ENCODE data around the gene ZSWIM1. TPM values are rescaled to one million over a fixed set of nuclear protein-coding genes. Genes with fewer than 3 reads are reported as not detected.

Gene ZSWIM1
- total RNA-seq = 10 to 100 TPM; 10.6 to 11.1 TPM

DNA sequence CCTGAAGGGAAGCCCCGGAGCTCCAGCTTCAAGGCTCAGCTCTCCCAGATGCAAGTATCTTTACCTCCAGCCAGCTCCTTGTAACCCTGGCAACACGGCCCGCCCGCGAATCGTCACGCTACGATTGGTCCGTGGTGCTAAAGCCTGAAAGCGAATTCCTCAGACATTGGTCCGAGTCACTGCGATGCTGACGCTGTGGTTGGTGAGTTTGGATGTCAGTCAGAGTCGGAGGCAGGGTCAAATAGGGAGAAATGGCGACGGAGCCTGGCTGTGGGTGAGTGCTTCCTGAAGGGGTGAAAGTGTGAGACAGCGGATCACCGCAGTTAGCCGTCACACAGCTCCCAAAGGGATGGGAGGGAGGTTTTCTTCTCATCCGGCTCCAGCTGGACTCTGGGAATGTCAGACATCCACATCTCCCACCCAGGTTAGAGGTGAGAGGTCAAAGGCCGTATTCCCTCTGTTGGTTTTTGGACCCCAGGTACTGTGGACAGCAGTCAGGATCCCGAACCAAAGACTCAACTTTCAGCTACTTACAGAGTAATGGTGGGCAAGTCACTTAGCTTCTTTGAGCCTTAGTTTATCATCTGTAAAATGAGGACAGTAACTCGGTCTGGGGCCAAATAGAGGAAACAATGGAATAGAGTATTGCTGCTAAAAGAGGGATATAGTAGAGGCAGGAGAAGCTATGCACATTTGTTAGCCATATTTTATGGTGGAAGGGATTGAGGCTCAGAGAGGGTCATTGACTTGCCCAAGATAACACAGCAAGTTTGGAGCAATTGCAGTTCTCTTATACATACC lies at the start of gene ZSWIM1:
Gene ZSWIM1 (plus strand): TSS at position 240 of the 801 bp plus-strand sequence. CDS start 1,366 bp downstream, outside the sequence.
- Mint-ChIP-seq H3K36me3 (peaks cover 21% of the 10 kb centered on the region), H3K27me3 (no peaks in the 10 kb centered on the region), H3K4me1 (peaks cover 40% of the 10 kb centered on the region), H3K9me3 (no peaks in the 10 kb centered on the region), H3K4me3 (peak within 1 kb of the TSS; percentile 94), H3K27ac (peak within 1 kb of the TSS; percentile 94)
- peak; percentile 97 for DNase-seq

DNA sequence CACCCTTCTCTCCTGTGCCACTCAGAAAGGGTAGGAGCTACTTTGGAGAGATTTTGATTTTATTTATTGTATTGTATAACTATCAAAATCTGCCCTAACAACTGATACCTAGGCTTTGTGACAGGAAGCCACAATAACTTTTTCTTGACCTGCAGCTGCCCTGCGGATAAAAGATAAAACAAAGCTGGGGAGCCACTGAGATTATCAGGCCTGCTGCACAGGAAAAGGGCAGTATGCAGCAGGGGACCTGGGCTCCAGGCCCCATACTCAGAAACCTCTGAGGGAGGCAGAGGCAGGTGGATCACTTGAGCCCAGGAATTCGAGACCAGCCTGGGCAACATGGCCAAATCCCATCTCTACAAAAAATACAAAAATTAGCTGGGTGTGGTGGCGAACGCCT lies 48.4 kb upstream of the ZSWIM1 start:
- Mint-ChIP-seq H3K9me3 (no peaks in the 10 kb centered on the region), H3K4me1 (peaks cover 8% of the 10 kb centered on the region), H3K36me3 (no peaks in the 10 kb centered on the region), H3K27ac (no peak overlapping the region), H3K4me3 (peak overlapping the region; percentile 75), H3K27me3 (peaks cover 3% of the 10 kb centered on the region)
- no peak for DNase-seq

DNA sequence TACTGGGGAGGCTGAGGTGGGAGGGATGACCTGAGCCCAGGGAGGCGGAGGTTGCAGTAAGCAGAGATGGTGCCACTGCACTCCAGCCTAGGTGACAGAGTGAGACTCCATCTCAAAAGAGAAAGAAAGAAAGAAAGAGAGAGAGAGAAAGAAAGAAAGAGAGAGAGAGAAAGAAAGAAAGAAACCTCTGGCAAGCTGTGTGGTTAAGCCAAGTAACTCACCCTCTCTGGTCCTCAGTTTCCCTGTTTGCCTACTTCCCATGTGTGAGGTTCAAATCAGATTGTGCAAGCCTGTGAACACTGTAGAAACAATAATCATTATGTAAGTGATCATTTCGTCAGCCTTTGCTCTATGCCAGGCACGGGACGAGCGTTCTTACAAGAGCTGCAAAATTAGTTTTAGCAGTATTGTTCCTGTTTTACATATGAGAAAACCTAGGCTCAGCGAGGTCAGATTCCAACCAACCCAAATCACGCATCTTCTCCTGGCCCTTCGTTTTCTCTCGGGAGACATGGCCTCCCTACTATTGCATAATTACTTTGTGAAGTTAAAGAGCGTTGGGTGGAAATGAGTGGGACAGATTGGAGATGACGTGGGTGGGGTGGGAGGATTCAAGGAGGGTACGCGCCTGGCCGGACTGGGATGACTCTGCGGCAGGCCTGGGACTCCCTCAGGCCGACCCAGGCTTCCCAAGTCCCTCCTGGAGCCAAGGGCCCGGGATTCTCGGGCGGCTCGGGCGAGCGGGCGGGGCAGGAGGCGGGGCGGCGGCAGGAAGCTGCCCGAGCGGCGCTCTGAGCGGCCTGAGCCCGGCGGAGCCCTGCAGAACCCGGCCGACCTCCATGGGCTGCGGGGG lies 47.8 kb upstream of the ZSWIM1 start, which contains the start of gene SNX21:
Gene SNX21 (plus strand): TSS at position 770 of the 853 bp plus-strand sequence. CDS start 121 bp downstream, outside the sequence.
- Mint-ChIP-seq H3K4me1 (peaks cover 8% of the 10 kb centered on the region), H3K27me3 (peaks cover 3% of the 10 kb centered on the region), H3K9me3 (no peaks in the 10 kb centered on the region), H3K27ac (no peak within 1 kb of the TSS), H3K4me3 (peak within 1 kb of the TSS; percentile 75), H3K36me3 (no peaks in the 10 kb centered on the region)
- peak; percentile 38 for DNase-seq

GRCh38 chr20:45833883-45834796 lies 46.9 kb upstream of the ZSWIM1 start:
- peak overlapping the region; percentile 29 for H3K4me3 Mint-ChIP-seq
- peaks cover 3% of the 10 kb centered on the region for H3K27me3 Mint-ChIP-seq
- H3K9me3 Mint-ChIP-seq = no peaks in the 10 kb centered on the region
- peaks cover 8% of the 10 kb centered on the region for H3K4me1 Mint-ChIP-seq
- no peak overlapping the region for H3K27ac Mint-ChIP-seq
- peak; percentile 53 for DNase-seq
- H3K36me3 Mint-ChIP-seq = no peaks in the 10 kb centered on the region

- no peak overlapping the region for H3K27ac Mint-ChIP-seq
- no peaks in the 10 kb centered on the region for H3K36me3 Mint-ChIP-seq
Observed at GRCh38 chr20:45834797-45835161, 46.2 kb upstream of the ZSWIM1 start.

GRCh38 chr20:45835329-45835765 lies 45.7 kb upstream of the ZSWIM1 start:
- peaks cover 8% of the 10 kb centered on the region for H3K4me1 Mint-ChIP-seq
- no peak overlapping the region for H3K4me3 Mint-ChIP-seq
- no peak for DNase-seq
- no peaks in the 10 kb centered on the region for H3K36me3 Mint-ChIP-seq
- no peak overlapping the region for H3K27ac Mint-ChIP-seq
- no peaks in the 10 kb centered on the region for H3K9me3 Mint-ChIP-seq
- peaks cover 2% of the 10 kb centered on the region for H3K27me3 Mint-ChIP-seq

More at GRCh38 chr20:45834797-45835161, 46.2 kb upstream of the ZSWIM1 start:
- H3K9me3 Mint-ChIP-seq = no peaks in the 10 kb centered on the region
- H3K4me1 Mint-ChIP-seq = peaks cover 8% of the 10 kb centered on the region
- H3K4me3 Mint-ChIP-seq = no peak overlapping the region
- DNase-seq = no peak
- peaks cover 3% of the 10 kb centered on the region for H3K27me3 Mint-ChIP-seq

DNA sequence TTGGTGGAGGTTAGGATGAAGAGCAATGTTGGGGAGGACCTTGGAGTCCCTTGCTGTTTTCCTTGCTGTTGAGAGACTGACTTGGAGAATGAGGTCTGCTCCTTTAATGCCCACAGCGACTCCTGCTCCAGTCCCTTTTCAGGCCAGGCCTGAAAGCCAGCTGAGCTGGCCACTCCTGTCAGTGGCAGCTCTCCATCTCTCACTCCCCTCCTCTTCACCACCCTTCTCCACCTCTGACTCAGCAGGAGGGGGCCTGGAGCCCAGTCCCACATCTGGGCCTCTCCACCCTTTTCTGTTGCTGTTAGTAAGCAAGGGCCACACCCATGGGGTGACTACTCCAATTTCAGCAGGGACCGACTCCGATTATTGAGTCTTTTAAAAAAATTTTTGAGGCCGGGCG lies 45.2 kb upstream of the ZSWIM1 start:
- Mint-ChIP-seq H3K36me3 (no peaks in the 10 kb centered on the region), H3K9me3 (no peaks in the 10 kb centered on the region), H3K27me3 (no peaks in the 10 kb centered on the region), H3K27ac (no peak overlapping the region), H3K4me3 (no peak overlapping the region), H3K4me1 (peaks cover 8% of the 10 kb centered on the region)
- DNase-seq = no peak

DNA sequence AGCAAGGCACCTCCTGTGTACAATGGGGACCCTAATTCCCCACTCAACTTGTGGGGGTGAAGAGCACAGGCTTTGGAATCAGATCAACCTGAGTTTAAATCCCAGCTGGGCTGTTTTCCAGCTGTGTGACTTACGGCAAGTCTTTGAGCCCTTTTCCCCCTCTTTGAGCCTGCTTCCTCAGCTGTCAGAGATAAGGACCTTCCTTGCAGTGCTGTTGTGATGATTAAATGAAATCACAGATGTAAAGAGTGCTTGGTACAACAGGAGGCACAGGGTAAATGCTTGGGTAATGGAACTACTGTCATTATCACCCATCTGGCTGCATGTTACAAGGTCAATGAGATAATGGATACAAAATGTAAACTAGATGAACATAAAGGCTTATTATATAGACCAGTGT lies 44.2 kb upstream of the ZSWIM1 start:
- Mint-ChIP-seq H3K36me3 (no peaks in the 10 kb centered on the region), H3K27me3 (no peaks in the 10 kb centered on the region), H3K4me3 (no peak overlapping the region), H3K9me3 (no peaks in the 10 kb centered on the region), H3K27ac (no peak overlapping the region), H3K4me1 (peaks cover 8% of the 10 kb centered on the region)
- DNase-seq = no peak

- peaks cover 4% of the 10 kb centered on the region for H3K36me3 Mint-ChIP-seq
- no peak overlapping the region for H3K27ac Mint-ChIP-seq
- no peaks in the 10 kb centered on the region for H3K9me3 Mint-ChIP-seq
- no peak overlapping the region for H3K4me3 Mint-ChIP-seq
- H3K27me3 Mint-ChIP-seq = no peaks in the 10 kb centered on the region
- H3K4me1 Mint-ChIP-seq = no peaks in the 10 kb centered on the region
- DNase-seq = no peak
Observed at GRCh38 chr20:45840700-45841198, 40.3 kb upstream of the ZSWIM1 start.

DNA sequence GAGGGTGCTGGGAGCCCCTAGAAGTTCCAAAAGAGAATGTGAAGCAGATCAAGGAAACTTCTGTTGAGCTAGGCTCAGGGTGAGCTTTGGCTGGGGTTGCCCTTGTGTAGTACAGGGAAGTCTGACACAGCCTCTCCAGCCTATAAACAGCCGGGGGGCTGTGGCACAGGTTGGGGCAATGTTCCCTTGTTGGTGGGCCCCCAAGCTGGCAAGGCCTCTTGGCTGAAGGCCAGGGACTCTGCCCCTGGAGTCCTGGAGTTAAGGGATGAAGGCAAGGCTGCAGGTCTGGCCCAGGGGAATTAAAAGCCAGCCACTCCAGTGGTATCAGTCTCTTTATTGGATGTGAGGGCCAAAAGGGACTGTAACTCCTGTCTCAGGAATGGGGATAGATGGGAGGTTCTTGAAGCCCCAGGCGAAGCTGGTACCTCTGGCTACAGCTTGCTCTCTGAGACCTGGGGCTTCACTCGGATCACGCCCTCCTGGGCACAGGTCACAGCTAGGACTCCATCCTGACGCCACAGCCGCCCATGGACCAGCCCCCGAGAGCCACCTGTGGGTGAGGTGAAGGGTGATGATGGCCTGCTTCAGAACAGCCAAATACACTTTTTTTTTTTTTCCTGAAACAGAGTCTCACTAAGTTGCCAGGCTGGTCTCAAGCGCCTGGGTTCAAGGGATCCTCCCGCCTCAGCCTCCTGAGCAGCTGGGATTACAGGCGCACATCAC lies 39.5 kb upstream of the ZSWIM1 start:
- Mint-ChIP-seq H3K4me1 (no peaks in the 10 kb centered on the region), H3K27ac (no peak overlapping the region), H3K27me3 (no peaks in the 10 kb centered on the region), H3K4me3 (no peak overlapping the region), H3K9me3 (no peaks in the 10 kb centered on the region), H3K36me3 (peaks cover 4% of the 10 kb centered on the region)
- no peak for DNase-seq

DNA sequence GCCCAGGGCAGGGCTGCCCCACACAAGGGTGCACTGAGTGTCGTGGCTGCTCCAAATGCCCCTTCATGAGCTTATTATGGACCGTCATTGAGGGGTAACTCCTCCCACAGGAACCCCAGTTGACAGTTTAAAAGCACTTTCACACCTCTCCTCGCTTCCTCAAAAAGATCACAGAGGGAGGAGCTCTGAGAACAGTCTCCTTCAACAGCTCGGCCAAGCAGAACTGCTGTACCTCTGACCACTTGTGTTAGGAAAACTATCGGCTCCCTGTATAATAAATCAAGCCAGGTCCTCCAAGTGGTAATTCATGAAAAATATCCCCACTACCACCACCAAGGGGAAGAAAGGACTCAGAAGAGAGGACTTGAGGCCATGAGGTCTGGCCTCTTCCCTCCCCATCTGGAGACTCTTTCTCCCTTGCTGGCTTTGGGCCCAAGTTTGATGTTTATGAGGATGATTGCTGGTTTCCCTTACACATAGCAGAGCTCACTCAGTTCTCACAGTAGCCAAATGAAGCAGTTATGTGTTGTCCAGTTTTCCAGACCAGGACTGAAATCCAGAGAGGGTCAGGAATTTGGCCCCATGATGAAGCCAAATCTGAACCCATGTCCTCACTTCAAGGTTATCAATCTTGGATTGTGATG lies 38.7 kb upstream of the ZSWIM1 start:
- DNase-seq = no peak
- H3K4me3 Mint-ChIP-seq = no peak overlapping the region
- H3K27ac Mint-ChIP-seq = no peak overlapping the region
- peaks cover 4% of the 10 kb centered on the region for H3K36me3 Mint-ChIP-seq
- no peaks in the 10 kb centered on the region for H3K9me3 Mint-ChIP-seq
- H3K27me3 Mint-ChIP-seq = no peaks in the 10 kb centered on the region
- H3K4me1 Mint-ChIP-seq = no peaks in the 10 kb centered on the region

DNA sequence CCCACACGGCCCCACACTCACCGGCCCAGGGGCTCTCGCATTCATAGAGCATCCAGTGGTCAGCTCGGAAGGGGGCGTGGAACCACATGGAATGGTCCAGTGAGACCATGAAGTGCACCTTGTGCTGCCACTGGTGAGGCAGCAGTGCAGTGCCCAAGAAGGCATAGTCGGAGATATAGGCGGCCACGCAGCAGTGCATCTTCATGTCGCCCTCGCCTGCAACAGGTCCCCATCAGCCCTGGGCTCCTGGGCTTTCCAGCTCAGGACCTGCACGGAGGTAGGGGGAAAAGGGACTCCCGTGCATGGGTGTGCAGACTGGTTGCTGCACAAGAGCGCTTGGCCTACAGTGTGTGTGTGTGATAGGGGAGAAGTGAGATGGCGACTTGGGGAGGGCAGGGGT lies 37.5 kb upstream of the ZSWIM1 start:
- no peak for DNase-seq
- Mint-ChIP-seq H3K9me3 (no peaks in the 10 kb centered on the region), H3K36me3 (peaks cover 4% of the 10 kb centered on the region), H3K27ac (no peak overlapping the region), H3K4me1 (no peaks in the 10 kb centered on the region), H3K27me3 (no peaks in the 10 kb centered on the region), H3K4me3 (no peak overlapping the region)

DNA sequence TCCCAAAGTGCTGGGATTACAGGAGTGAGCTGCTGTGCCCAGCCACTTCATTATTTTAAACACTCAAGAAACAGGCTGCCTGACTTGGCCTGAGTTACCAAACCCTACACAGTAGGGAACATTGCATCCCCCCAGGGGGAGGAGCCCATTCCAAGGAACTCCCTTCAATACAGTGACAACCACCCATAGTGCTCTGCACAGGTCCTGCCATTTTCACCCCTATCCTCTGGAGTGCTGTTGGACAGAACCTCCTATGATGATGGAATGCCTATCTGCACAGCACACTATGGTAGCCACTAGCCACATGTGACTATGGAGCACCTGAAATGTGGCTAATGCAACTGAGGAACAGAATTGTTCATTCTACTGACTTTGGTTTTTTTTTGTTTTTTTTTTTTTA lies 35.6 kb upstream of the ZSWIM1 start:
- no peak for DNase-seq
- no peaks in the 10 kb centered on the region for H3K27me3 Mint-ChIP-seq
- no peak overlapping the region for H3K27ac Mint-ChIP-seq
- peaks cover 7% of the 10 kb centered on the region for H3K36me3 Mint-ChIP-seq
- no peaks in the 10 kb centered on the region for H3K4me1 Mint-ChIP-seq
- no peak overlapping the region for H3K4me3 Mint-ChIP-seq
- H3K9me3 Mint-ChIP-seq = no peaks in the 10 kb centered on the region
